DND-41 (cell line): ENCODE results near the gene STX4.

Experiments
- ATAC-seq: fragments of 200-7000 bp; cut with Tn5 transposase; 3 replicates; pipeline ENCODE4 v1.9.1; 2021; ENCODE audit warnings: low read depth; ENCODE audit not compliant: insufficient read depth
- DNase-seq: peaks from one replicate; pipeline ENCODE4 v3.0.0-alpha.2; 2020
- H2AFZ ChIP-seq: 2 replicates; pipeline ENCODE4 v1.6.0; 2012; ENCODE audit warnings: low read depth, low read length
- H3K27ac ChIP-seq: 2 replicates; pipeline ENCODE4 v1.5.1; 2012; ENCODE audit warnings: low read length, inconsistent platforms
- H3K27me3 ChIP-seq: fragments of 200-600 bp; sonication (generic); 2 replicates; pipeline ENCODE4 v1.6.0; 2012; ENCODE audit warnings: low read length, mild to moderate bottlenecking, inconsistent platforms; ENCODE audit not compliant: insufficient read depth, poor library complexity
- H3K36me3 ChIP-seq: 2 replicates; pipeline ENCODE4 v1.5.1; 2012; ENCODE audit warnings: low read length, inconsistent platforms; ENCODE audit not compliant: insufficient read depth
- H3K4me1 ChIP-seq: 2 replicates; pipeline ENCODE4 v1.5.1; 2012; ENCODE audit warnings: mild to moderate bottlenecking, low read length; ENCODE audit not compliant: insufficient read depth
- H3K4me2 ChIP-seq: 2 replicates; pipeline ENCODE4 v1.6.0; 2012; ENCODE audit warnings: mild to moderate bottlenecking, moderate library complexity, low read length, inconsistent platforms; ENCODE audit not compliant: insufficient read depth
- H3K4me3 ChIP-seq, 2 experiments: fragments of 200-600 bp in 1 of 2; shearing (Covaris generic) in 1 of 2; 2 replicates each; pipeline ENCODE4 v1.5.1; 2012 to 2016; ENCODE audit warnings: inconsistent platforms in 2 of 2, low read length in 2 of 2, mild to moderate bottlenecking in 2 of 2, low read depth in 1 of 2, moderate library complexity in 1 of 2
- H3K79me2 ChIP-seq: 2 replicates; pipeline ENCODE4 v1.6.0; 2012; ENCODE audit warnings: low read length, inconsistent platforms; ENCODE audit not compliant: insufficient read depth
- H3K9ac ChIP-seq: 2 replicates; pipeline ENCODE4 v1.6.0; 2012; ENCODE audit warnings: low read depth, mild to moderate bottlenecking, inconsistent platforms, low read length, moderate library complexity
- H3K9me3 ChIP-seq: 2 replicates; pipeline ENCODE4 v1.5.1; 2012; ENCODE audit warnings: low read length, moderate library complexity, mild to moderate bottlenecking, inconsistent platforms; ENCODE audit not compliant: insufficient read depth, severe bottlenecking
- H4K20me1 ChIP-seq: 2 replicates; pipeline ENCODE4 v1.6.0; 2012; ENCODE audit warnings: low read length; ENCODE audit not compliant: insufficient read depth
- EZH2 ChIP-seq: IDR thresholded peaks from 3 replicates; pipeline ENCODE4 v1.6.1; 2012; ENCODE audit warnings: borderline replicate concordance, low read depth, mild to moderate bottlenecking, moderate library complexity, low read length, inconsistent platforms; ENCODE audit not compliant: severe bottlenecking
- TF ChIP-seq, protein P1 (sequence below): IDR thresholded peaks from 2 replicates; pipeline ENCODE4 v1.5.1; 2012; ENCODE audit warnings: borderline replicate concordance, low read length, moderate library complexity, mild to moderate bottlenecking; ENCODE audit not compliant: poor library complexity, severe bottlenecking; ENCODE audit errors: extremely low read depth

STX4 gene

DNA sequence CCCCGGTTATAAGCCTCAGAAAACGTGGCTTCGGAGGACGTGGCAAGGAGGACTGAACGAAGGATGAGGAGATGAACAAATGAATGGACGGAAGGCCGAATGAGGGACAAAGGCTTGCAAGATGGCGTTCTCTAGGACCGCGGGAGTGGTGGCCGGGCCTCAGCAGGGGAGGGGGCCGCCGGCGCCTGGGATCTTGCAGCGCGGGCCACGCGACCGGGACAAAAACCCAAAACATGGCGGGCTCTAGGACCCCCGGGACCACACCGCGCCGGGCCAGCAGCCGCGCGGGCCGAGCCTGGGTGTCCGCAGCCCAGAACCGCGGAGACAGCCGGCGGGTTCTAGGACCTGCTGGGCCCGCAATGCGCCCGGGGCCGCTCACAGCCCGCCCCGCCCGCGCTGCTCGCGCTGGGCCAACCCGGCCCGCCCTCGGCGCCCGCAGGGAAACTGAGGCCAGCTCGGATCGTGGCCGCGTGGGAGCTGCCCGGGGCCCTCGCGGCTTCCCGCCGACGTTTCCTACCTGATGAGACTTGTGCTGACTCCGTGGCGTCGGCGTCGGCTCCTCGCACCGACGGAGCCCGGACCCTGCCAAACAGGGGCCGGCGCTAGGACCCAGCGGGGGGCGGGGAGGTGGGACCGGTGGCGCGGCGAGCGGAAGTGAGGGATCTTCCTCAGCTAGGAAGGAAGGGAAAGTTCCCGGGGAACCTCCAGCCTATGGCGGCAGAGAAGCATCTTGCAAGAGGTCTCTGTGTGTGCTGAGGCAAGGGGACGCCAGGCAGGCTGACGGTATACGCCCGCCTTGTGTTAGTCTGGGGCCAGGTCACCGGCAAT lies 40.0 kb downstream of the STX4 start:
- H3K4me1 ChIP-seq, result peaks cover 25% of the 10 kb centered on the region
- H3K79me2 ChIP-seq, result peaks cover 88% of the 10 kb centered on the region
- H3K9me3 ChIP-seq, result no peaks in the 10 kb centered on the region
- H3K4me2 ChIP-seq, result peak overlapping the region; percentile 81
- H2AFZ ChIP-seq, result peak overlapping the region; percentile 85
- peak; percentile 91 for DNase-seq
- TF ChIP-seq, protein P1, sequence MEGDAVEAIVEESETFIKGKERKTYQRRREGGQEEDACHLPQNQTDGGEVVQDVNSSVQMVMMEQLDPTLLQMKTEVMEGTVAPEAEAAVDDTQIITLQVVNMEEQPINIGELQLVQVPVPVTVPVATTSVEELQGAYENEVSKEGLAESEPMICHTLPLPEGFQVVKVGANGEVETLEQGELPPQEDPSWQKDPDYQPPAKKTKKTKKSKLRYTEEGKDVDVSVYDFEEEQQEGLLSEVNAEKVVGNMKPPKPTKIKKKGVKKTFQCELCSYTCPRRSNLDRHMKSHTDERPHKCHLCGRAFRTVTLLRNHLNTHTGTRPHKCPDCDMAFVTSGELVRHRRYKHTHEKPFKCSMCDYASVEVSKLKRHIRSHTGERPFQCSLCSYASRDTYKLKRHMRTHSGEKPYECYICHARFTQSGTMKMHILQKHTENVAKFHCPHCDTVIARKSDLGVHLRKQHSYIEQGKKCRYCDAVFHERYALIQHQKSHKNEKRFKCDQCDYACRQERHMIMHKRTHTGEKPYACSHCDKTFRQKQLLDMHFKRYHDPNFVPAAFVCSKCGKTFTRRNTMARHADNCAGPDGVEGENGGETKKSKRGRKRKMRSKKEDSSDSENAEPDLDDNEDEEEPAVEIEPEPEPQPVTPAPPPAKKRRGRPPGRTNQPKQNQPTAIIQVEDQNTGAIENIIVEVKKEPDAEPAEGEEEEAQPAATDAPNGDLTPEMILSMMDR, result no peak
- no peak for TF ChIP-seq EZH2
- H3K36me3 ChIP-seq, result peaks cover 29% of the 10 kb centered on the region
- H3K27me3 ChIP-seq, result no peaks in the 10 kb centered on the region
- H3K27ac ChIP-seq, result peak overlapping the region; percentile 87
- ATAC-seq, result peak; percentile 65
- H3K4me3 ChIP-seq, result peak overlapping the region; percentile 59 to 90
- peaks cover 30% of the 10 kb centered on the region for H4K20me1 ChIP-seq
- peak overlapping the region; percentile 70 for H3K9ac ChIP-seq

DNA sequence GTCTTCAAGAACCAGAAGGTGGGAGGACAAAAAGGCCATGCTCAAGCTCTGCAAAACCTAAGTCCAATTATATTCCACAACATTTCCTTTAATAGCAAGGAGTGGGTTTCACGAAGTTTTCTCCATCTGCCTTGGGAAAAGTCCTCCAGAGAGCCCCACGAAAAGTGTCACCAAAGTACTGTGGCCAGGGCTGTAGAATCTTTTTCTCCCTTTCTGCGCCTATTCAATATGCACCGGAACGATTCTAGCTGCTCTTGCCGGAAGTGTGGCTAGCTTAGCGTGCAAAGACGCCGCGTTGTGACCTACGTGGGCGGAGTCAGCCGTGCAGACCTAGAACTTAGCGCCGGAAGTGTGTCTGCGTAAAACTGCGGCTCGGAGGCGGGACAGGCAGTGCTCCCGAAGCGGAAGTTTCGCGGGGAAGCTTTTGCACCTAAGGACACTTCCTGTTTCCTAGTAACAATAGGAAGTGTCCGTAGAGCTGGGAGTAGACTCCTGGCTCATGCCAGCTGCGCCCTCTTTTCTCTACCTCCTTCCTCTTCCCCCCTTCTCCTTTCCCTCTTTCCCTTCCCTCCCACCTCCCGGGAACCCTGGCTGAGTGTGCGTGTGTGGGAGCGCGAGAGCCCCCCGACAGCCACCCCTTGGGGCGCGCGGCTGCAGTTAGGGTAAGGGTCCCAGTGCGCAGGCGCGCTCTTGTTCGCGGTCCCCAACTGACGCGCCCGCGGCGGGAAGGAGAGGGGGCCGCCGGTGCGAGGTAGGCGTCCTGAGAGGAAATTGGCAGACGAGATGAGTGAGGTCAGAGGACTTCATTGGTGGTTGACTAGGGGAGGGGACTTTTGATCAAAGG lies 40.8 kb downstream of the STX4 start, which contains the start of the genes ZNF646 and ZNF668:
Gene ZNF646, plus strand, starts transcription at position 453 of the 844 bp plus-strand sequence. CDS start 1,903 bp downstream, outside the sequence.
Gene ZNF668, minus strand, starts transcription at position 271 of the 844 bp plus-strand sequence. CDS start 9,781 bp downstream, outside the sequence.
- Histone ChIP-seq H4K20me1 (peaks cover 38% of the 10 kb centered on the region), H3K9ac (peak within 1 kb of the TSS; percentile 70), H2AFZ (peak within 1 kb of the TSS; percentile 85), H3K79me2 (peaks cover 88% of the 10 kb centered on the region), H3K9me3 (no peaks in the 10 kb centered on the region), H3K27me3 (no peaks in the 10 kb centered on the region), H3K4me1 (peaks cover 25% of the 10 kb centered on the region), H3K4me3 (peak within 1 kb of the TSS; percentile 59 to 90), H3K27ac (peak within 1 kb of the TSS; percentile 87), H3K36me3 (peaks cover 38% of the 10 kb centered on the region), H3K4me2 (peak within 1 kb of the TSS; percentile 81)
- no peak for TF ChIP-seq EZH2
- TF ChIP-seq, protein P1, result peak; percentile 18
- peak; percentile 79 for ATAC-seq
- DNase-seq, result peak; percentile 99

DNA sequence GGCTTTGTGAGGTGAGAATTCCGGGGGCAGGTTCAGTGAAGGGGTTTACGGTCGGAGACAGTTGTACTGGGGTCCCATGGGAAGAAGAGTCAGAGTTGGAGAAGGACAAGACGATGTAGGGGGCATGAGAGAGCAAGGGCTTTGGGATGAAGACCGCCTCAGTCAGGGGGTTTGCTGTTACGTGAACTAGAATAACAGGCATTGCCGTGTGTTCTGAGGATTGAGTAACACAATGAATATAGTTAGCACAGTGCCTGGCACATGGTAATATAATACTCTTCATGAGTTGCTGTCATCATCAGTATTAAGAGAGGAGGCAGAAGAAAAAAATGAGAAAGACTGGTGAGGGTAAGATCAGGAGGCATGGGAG lies 41.4 kb downstream of the STX4 start:
- peak overlapping the region; percentile 87 for H3K27ac ChIP-seq
- peaks cover 91% of the 10 kb centered on the region for H3K79me2 ChIP-seq
- H3K4me2 ChIP-seq, result peak overlapping the region; percentile 81
- peaks cover 44% of the 10 kb centered on the region for H4K20me1 ChIP-seq
- peaks cover 44% of the 10 kb centered on the region for H3K36me3 ChIP-seq
- H3K27me3 ChIP-seq, result no peaks in the 10 kb centered on the region
- no peaks in the 10 kb centered on the region for H3K9me3 ChIP-seq
- TF ChIP-seq, protein P1, result peak; percentile 25
- no peak for TF ChIP-seq EZH2
- DNase-seq (no peak), ATAC-seq (no peak)
- H2AFZ ChIP-seq, result peak overlapping the region; percentile 73
- H3K9ac ChIP-seq, result peak overlapping the region; percentile 70
- H3K4me3 ChIP-seq, result peak overlapping the region; percentile 37 to 90
- peaks cover 25% of the 10 kb centered on the region for H3K4me1 ChIP-seq
